BLaER1 treated with 17β-estradiol and CSF1 and Interleukin-3, amounts not matched to agents 10 nM and 100 nM (cell line): Measurements from ENCODE around the gene ADGRL3.
"Not testable (repeated sequence)": the region's sequence is repeated elsewhere in the genome, so short reads cannot be mapped to it uniquely, and the experiment has no call there.

Source experiments
- H3K27ac ChIP-seq, 11 experiments: shearing (Covaris generic); formaldehyde crosslinking; 2 replicates each; pipeline ENCODE4 v1.8.1; 2022
- H3K27me3 ChIP-seq, 11 experiments: shearing (Covaris generic); formaldehyde crosslinking; 2 replicates each; pipeline ENCODE4 v1.8.1; 2022
- H3K36me3 ChIP-seq, 11 experiments: shearing (Covaris generic); formaldehyde crosslinking; 2 replicates each; pipeline ENCODE4 v1.8.1; 2022
- H3K4me1 ChIP-seq, 10 experiments: shearing (Covaris generic); formaldehyde crosslinking; 2 replicates each; pipeline ENCODE4 v1.8.1; 2022
- H3K4me2 ChIP-seq, 11 experiments: shearing (Covaris generic); formaldehyde crosslinking; 2 replicates each; pipeline ENCODE4 v1.8.1; 2022
- H3K4me3 ChIP-seq, 10 experiments: shearing (Covaris generic); formaldehyde crosslinking; 2 replicates each; pipeline ENCODE4 v1.8.1; 2022
- H3K9ac ChIP-seq, 11 experiments: shearing (Covaris generic); formaldehyde crosslinking; 2 replicates each; pipeline ENCODE4 v1.8.1; 2022
- H3K9me3 ChIP-seq, 11 experiments: shearing (Covaris generic); formaldehyde crosslinking; replicated peaks in 1 of 11; 2 replicates each; pipeline ENCODE4 v1.8.1; 2022
- H4K20me1 ChIP-seq, 11 experiments: shearing (Covaris generic); formaldehyde crosslinking; 2 replicates each; pipeline ENCODE4 v1.8.1; 2022
- Cebpa-rat ChIP-seq, 11 experiments: shearing (Covaris generic); IDR thresholded peaks; 2 replicates each; pipeline ENCODE4 v1.8.1; 2022

Gene ADGRL3

DNA sequence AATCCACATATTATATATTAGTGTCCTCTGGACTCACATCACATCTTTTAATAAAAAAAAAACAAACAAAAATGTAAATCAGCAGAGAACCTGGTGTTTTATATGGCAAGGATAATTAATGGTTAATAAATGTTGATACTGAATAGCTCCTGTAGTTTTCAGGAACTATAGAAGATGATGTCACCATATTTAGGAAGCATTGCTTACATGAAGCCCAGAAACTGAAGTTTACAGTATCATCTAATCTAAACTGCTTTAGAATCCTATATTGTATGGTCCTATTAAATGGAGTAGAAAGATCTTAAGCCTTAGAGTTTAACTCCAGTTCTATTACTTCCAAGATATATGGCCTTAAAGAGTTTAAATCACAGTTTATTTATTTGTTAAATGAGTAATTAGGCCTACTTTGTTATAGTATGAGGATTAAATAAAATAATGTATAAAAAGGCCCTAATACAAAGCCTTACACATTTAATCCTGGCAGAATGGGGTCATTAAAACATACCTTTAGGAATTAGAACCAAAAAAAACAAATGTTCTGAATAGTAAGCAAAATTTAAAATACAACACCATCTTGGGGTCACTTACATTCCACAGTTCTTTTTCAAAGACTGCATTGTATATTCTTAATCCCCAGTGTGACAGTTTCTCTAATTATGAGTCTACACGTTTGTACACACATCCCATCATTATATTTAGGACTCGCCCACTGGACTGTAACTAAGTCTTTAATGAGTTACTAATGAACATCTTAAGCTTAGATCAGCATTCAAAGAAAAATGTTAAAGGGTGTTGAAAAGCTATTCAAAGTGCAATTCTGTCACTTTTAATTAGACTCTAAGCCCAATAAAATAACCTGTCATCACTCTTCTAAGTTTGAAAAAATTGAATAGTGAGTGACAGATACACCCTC, 305.9 kb downstream of the ADGRL3 start:
- no peaks in the 10 kb centered on the region for H4K20me1 ChIP-seq
- H3K4me2 ChIP-seq = no peak overlapping the region
- H3K27ac ChIP-seq = no peak overlapping the region
- peaks cover 0 to 10% (median 0%) of the 10 kb centered on the region in 11 experiments; a peak in 1 of 22 replicates for H3K9me3 ChIP-seq
- H3K4me1 ChIP-seq = no peaks in the 10 kb centered on the region
- no peak overlapping the region for H3K9ac ChIP-seq
- no peak overlapping the region for H3K4me3 ChIP-seq
- H3K27me3 ChIP-seq = no peaks in the 10 kb centered on the region
- H3K36me3 ChIP-seq = no peaks in the 10 kb centered on the region
- no peak for TF ChIP-seq Cebpa-rat (IDR thresholded peaks at IDR 0.05)

DNA sequence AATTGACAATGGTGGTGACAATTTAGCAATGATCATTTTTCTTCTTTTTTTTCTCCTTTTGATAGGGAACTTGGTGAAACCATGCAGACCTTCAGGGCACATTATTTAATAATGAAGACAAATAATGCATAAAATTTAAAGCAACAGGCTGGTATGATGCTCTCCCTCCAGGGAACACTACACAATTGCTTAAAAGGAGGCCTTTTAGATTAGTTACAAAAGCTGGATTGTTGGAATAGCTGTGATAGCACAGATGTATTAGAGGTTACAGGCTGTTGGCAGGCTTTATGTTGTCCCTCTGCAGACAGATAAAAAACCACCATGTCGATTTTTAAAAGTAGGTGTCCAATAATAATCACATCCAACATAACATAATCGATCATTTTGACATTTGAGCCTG, 307.0 kb downstream of the ADGRL3 start:
- Histone ChIP-seq H3K36me3 (no peaks in the 10 kb centered on the region), H4K20me1 (no peaks in the 10 kb centered on the region), H3K27ac (no peak overlapping the region), H3K4me2 (no peak overlapping the region), H3K9me3 (peaks cover 0 to 10% (median 0%) of the 10 kb centered on the region in 11 experiments; a peak in 1 of 22 replicates), H3K4me3 (no peak overlapping the region), H3K4me1 (no peaks in the 10 kb centered on the region), H3K9ac (no peak overlapping the region), H3K27me3 (no peaks in the 10 kb centered on the region)
- no peak for TF ChIP-seq Cebpa-rat (IDR thresholded peaks at IDR 0.05)

DNA sequence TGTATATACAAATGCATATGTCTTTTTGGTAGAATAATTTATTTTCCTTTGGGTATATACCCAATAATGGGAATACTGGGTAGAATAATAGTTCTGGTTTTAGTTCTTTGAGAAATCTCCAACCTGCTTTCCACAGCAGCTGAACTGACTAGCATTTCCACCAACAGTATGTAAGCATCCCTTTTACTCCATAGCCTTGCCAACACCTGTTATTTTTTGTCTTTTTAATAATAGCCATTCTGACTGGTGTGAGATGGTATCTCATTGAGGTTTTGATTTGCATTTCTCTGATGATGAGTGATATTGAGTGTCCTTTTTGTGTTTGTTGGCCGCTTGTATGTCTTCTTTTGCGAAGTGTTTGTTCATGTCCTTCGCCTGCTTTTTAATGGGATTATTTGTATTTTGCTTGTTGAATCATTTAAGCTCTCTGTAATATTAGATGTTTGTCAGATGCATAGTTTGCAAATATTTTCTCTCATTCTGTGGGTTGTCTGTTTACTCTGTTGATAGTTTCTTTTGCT, 309.7 kb downstream of the ADGRL3 start:
- not testable (repeated sequence) for H3K27me3 ChIP-seq, H3K36me3 ChIP-seq, H3K27ac ChIP-seq, H4K20me1 ChIP-seq, H3K4me3 ChIP-seq, H3K4me1 ChIP-seq, H3K9ac ChIP-seq, H3K4me2 ChIP-seq
- peaks cover 0 to 10% (median 0%) of the 10 kb centered on the region in 11 experiments; a peak in 1 of 22 replicates for H3K9me3 ChIP-seq

DNA sequence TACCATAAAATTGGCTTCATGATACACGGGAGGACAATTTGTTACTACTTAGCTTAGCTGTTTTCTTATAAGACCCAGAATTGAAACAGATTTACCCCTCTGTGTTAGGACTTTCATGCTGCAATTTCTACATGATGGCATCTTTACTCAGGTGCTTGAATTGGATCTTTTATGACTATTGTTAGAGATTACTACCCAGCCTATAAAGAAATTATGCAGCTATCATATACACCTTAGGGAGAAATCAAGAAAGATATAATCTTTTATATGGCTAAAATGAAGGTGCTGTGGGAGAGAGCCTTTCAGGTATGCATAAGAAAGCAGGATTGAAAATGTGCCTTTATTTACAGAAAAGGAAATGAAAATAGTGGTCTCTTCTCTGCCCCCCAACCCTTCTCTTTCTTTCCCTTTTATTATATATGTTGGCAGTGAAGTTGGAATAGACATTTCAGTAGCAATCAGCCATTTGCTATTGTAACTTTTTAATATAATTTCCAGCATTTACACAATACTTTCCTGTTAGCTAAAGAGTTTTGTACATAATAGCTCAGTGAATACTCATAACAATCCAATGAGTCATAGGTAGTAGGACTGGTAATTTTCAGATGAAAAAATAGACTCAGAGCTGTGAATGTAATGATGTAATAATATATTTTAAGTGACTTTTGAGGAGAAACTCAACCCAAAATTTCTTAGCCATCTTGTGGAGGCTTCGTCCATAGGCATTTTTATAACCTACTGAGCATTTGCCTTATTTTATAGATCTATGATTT, 311.8 kb downstream of the ADGRL3 start:
- no peaks in the 10 kb centered on the region for H3K4me1 ChIP-seq
- H4K20me1 ChIP-seq = no peaks in the 10 kb centered on the region
- H3K27me3 ChIP-seq = no peaks in the 10 kb centered on the region
- no peak overlapping the region for H3K4me2 ChIP-seq
- no peak overlapping the region for H3K9ac ChIP-seq
- H3K27ac ChIP-seq = no peak overlapping the region
- H3K4me3 ChIP-seq = no peak overlapping the region
- peaks cover 0 to 10% (median 0%) of the 10 kb centered on the region in 11 experiments; a peak in 1 of 22 replicates for H3K9me3 ChIP-seq
- no peaks in the 10 kb centered on the region for H3K36me3 ChIP-seq
- TF ChIP-seq Cebpa-rat (IDR thresholded peaks at IDR 0.05) = no peak

DNA sequence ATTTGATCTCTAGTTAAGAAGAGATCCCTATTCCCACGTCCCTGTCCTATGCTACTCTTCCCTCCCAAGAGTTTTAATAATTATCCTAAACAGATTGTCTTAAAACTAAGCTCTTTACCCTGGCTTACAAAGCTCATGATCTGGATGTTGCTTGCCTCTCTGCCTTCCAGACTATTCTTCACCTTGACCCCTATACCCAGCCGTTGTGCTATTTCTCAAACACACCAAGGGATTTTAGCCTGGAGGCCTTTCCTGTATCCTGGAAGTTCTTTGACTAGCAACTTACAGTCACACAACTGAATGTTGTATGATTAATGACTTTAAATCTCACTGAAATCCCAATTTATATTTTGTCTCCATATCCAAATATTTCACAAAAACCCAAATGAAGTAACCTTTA, 314.9 kb downstream of the ADGRL3 start:
- H3K36me3 ChIP-seq = no peaks in the 10 kb centered on the region
- no peak overlapping the region for H3K27ac ChIP-seq
- peaks cover 0 to 10% (median 0%) of the 10 kb centered on the region in 11 experiments; a peak in 1 of 22 replicates for H3K9me3 ChIP-seq
- H3K9ac ChIP-seq = no peak overlapping the region
- H3K27me3 ChIP-seq = no peaks in the 10 kb centered on the region
- H3K4me1 ChIP-seq = no peaks in the 10 kb centered on the region
- no peak for TF ChIP-seq Cebpa-rat (IDR thresholded peaks at IDR 0.05)
- no peak overlapping the region for H3K4me3 ChIP-seq
- no peaks in the 10 kb centered on the region for H4K20me1 ChIP-seq
- no peak overlapping the region for H3K4me2 ChIP-seq

DNA sequence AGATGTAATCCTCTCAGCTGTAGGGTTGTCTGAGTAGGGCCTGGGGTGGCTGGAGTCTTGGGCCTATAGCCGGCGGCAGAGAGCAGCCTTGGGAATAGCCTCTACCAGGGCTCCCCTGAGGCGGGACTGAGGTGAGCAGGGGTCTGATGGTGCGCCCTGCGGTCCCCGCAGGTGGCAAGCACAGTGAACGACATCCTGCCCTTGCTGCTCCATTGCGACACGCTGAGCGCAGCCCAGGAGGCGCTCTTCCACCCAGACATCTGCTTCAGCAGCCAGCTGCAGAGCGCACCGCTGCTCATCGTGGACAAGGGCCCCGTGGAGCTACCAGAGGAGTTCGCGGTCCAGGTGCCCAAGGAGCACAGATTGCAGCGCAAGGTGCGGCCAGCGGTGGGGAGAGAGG, 317.0 kb downstream of the ADGRL3 start:
- TF ChIP-seq Cebpa-rat (IDR thresholded peaks at IDR 0.05) = no peak

DNA sequence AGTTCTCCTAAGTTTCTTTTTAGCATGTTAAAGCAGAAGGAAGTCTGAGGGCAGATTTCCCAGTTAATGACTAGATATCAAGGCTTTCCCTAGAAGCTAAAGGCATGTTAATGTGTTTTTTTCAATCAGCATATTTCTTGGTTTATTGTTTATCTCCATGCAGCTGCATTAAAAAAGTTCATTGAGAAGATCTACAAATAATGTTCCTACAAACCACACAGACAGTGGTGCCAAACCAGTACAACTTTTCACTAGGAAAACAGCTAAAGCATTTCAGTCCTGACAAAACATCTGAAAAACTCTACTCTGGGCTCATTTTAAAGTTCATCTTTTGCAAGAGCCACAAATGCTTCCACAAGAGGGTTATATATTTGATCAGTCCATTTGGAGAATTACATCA, 320.0 kb downstream of the ADGRL3 start:
- no peak overlapping the region for H3K4me3 ChIP-seq
- no peak overlapping the region for H3K27ac ChIP-seq
- H3K36me3 ChIP-seq = no peaks in the 10 kb centered on the region
- peaks cover 0 to 5% (median 0%) of the 10 kb centered on the region in 10 experiments; a peak in 1 of 20 replicates for H3K4me1 ChIP-seq
- H3K9me3 ChIP-seq = no peaks in the 10 kb centered on the region
- no peak overlapping the region for H3K4me2 ChIP-seq
- no peaks in the 10 kb centered on the region for H3K27me3 ChIP-seq
- no peak for TF ChIP-seq Cebpa-rat (IDR thresholded peaks at IDR 0.05)
- no peak overlapping the region for H3K9ac ChIP-seq
- no peaks in the 10 kb centered on the region for H4K20me1 ChIP-seq

More for the DNA sequence above, 317.0 kb downstream of the ADGRL3 start:
- Histone ChIP-seq H3K36me3 (no peaks in the 10 kb centered on the region), H4K20me1 (no peaks in the 10 kb centered on the region), H3K4me2 (no peak overlapping the region), H3K9ac (no peak overlapping the region), H3K9me3 (no peaks in the 10 kb centered on the region), H3K4me3 (no peak overlapping the region), H3K4me1 (no peaks in the 10 kb centered on the region), H3K27me3 (no peaks in the 10 kb centered on the region), H3K27ac (no peak overlapping the region)

DNA sequence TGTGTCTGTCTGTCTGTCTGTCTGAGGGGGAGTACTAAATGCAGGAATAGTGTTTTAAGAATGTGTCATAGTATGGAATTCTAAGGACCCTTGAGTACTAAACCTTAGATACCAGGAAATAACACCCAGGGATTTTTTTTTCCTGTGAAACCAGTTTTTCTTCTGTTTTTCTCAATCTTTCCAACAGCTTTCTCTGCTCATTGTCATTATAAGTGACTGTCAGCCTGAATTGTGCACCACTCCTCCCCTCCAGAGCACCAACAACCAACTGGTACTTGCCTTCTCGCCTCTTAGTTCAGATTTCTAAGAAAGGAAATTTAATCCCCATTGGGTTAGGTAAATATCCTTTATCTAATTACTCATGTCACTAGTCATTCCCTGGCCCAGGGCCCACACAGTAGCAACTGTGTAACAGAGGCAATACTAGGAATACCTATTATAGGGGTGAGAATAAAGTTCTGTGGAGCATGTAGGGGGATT, 320.6 kb downstream of the ADGRL3 start:
- peaks cover 0 to 5% (median 0%) of the 10 kb centered on the region in 10 experiments; a peak in 1 of 20 replicates for H3K4me1 ChIP-seq
- no peak overlapping the region for H3K4me3 ChIP-seq
- no peak overlapping the region for H3K4me2 ChIP-seq
- no peaks in the 10 kb centered on the region for H4K20me1 ChIP-seq
- H3K9ac ChIP-seq = no peak overlapping the region
- TF ChIP-seq Cebpa-rat (IDR thresholded peaks at IDR 0.05) = no peak
- no peaks in the 10 kb centered on the region for H3K9me3 ChIP-seq
- no peaks in the 10 kb centered on the region for H3K36me3 ChIP-seq
- no peaks in the 10 kb centered on the region for H3K27me3 ChIP-seq
- H3K27ac ChIP-seq = no peak overlapping the region

DNA sequence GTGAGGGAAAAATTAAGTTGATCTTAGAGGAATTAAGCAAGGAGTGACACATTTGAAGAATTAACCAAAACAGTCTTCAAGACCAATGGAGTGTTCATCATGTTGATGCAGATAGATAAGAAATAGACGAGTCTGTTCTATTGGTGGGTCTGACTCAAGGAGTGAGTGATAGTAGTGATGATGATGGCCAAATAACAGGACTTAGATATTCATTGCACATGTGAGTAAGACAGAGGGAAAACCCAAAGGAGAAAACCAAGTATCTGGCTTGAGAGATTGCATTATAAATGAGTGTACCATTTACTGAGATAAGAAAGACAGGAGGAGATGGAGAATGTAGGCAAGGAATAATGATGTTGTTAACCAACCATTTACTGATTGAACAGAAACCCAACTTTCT, 321.3 kb downstream of the ADGRL3 start:
- no peak overlapping the region for H3K4me2 ChIP-seq
- H3K27me3 ChIP-seq = no peaks in the 10 kb centered on the region
- H3K4me3 ChIP-seq = no peak overlapping the region
- H3K27ac ChIP-seq = no peak overlapping the region
- peaks cover 0 to 5% (median 0%) of the 10 kb centered on the region in 10 experiments; a peak in 1 of 20 replicates for H3K4me1 ChIP-seq
- no peaks in the 10 kb centered on the region for H4K20me1 ChIP-seq
- H3K36me3 ChIP-seq = no peaks in the 10 kb centered on the region
- no peak overlapping the region for H3K9ac ChIP-seq
- no peak for TF ChIP-seq Cebpa-rat (IDR thresholded peaks at IDR 0.05)
- no peaks in the 10 kb centered on the region for H3K9me3 ChIP-seq
